Prostate gland (tissue), 2 donors: ENCODE measurements around the gene APBA1.

ENCODE experiments used
- CTCF ChIP-seq, 4 experiments: fragments of 200-600 bp in 2 of 4; fragments of 450-650 bp in 2 of 4; sonication (generic) in 2 of 4; IDR thresholded peaks; 1 replicate in 3 of 4; 2 replicates in 1 of 4; pipeline ENCODE4 v1.5.1; 2016 to 2019; ENCODE audit warnings: antibody characterized with exemption in 4 of 4, mild to moderate bottlenecking in 2 of 4, moderate library complexity in 2 of 4
- POLR2A ChIP-seq: fragments of 450-650 bp; IDR thresholded peaks from one replicate; pipeline ENCODE4 v1.6.1; 2016; ENCODE audit warnings: antibody characterized with exemption, mild to moderate bottlenecking
- POLR2AphosphoS5 ChIP-seq: sonication (generic); formaldehyde crosslinking; IDR thresholded peaks from one replicate; pipeline ENCODE4 v1.6.1; 2017; ENCODE audit warnings: antibody characterized with exemption

GRCh38 chr9:69476797-69477196 lies 195.4 kb downstream of the APBA1 start:
- no peak for TF ChIP-seq POLR2AphosphoS5
- TF ChIP-seq CTCF (IDR thresholded peaks at IDR 0.05), result no peak
- TF ChIP-seq POLR2A, result no peak
